Measurements from ENCODE around the gene TRMT44.

DNA sequence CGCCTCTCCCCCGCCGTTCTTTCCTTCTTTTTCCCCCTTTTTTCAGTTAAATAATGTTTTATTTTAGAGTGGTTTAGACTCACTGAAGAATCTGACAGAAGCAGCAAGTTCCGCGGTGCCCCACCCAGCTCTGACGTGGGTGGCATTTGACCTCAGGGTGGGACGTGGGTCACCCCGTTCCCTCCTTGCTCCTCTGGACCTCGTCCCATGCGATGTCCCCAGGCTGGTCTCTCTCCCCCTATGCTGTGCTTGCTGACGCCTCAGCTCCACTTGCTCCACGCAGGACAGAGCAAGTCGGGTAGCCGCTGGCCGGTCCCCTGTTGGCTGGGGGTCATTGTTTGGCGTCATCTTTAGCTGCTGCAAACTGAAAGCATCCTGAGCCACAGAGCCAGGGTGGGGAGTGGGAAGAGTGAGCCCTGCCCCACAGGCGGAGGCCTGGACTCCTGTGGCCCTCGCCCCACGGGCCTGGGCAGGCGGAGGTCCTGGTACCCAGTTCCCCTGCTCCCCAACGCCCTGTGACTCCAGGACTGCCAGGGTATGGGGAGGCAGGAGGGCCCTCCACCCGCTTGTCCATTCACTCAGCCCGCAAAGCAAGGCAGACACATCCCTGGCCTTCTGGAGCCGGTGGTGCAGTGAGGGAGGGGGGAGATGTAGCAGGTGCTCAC is 30.8 kb downstream of the TRMT44 start:
- TF ChIP-seq, protein P1, sequence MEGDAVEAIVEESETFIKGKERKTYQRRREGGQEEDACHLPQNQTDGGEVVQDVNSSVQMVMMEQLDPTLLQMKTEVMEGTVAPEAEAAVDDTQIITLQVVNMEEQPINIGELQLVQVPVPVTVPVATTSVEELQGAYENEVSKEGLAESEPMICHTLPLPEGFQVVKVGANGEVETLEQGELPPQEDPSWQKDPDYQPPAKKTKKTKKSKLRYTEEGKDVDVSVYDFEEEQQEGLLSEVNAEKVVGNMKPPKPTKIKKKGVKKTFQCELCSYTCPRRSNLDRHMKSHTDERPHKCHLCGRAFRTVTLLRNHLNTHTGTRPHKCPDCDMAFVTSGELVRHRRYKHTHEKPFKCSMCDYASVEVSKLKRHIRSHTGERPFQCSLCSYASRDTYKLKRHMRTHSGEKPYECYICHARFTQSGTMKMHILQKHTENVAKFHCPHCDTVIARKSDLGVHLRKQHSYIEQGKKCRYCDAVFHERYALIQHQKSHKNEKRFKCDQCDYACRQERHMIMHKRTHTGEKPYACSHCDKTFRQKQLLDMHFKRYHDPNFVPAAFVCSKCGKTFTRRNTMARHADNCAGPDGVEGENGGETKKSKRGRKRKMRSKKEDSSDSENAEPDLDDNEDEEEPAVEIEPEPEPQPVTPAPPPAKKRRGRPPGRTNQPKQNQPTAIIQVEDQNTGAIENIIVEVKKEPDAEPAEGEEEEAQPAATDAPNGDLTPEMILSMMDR (IDR thresholded peaks at IDR 0.05; ENCODE audit: borderline replicate concordance, extremely low read depth, low read length, poor library complexity, severe bottlenecking) = no peak
- TF ChIP-seq EZH2 (IDR thresholded peaks at IDR 0.05; ENCODE audit: borderline replicate concordance, low read depth, low read length, severe bottlenecking) = no peak
